ENCODE data around the gene PHLDA2. TPM values are rescaled to one million over a fixed set of nuclear protein-coding genes. Genes with fewer than 3 reads are reported as not detected.

The PHLDA2 gene
- total RNA-seq, 5 donors from 2014 or later (not counting 1 experiment from before 2014, with no cell fraction given) = 0.65 to 1.3 (median 0.79) TPM

Other genes with a start within 250 kb of the PHLDA2 start
- gene KCNQ1OT1, start 229.4 kb downstream of the PHLDA2 start, total RNA-seq = under 1 TPM; 0.30 to 0.42 (median 0.35) TPM
- gene CDKN1C, start 43.6 kb downstream of the PHLDA2 start, total RNA-seq = 1 to 10 TPM; 2.1 to 7.0 (median 5.3) TPM
- 100 to 1,000 TPM; 253 to 388 (median 299) TPM for gene NAP1L4, start 62.9 kb upstream of the PHLDA2 start, total RNA-seq
- gene CARS1, start 128.0 kb upstream of the PHLDA2 start, total RNA-seq = 100 to 1,000 TPM in 3 of 5 donors, 10 to 100 TPM in 2; 45.3 to 113 (median 109) TPM
- 10 to 100 TPM; 11.2 to 41.5 (median 20.9) TPM for gene OSBPL5, start 235.9 kb upstream of the PHLDA2 start, total RNA-seq

Data from T-cell (primary cell).